Ovary (tissue), 3 donors: ENCODE data around the gene ADAMTSL5.

ENCODE experiments used
- POLR2A ChIP-seq: fragments of 450-650 bp; IDR thresholded peaks from one replicate; pipeline ENCODE4 v1.6.1; 2017; ENCODE audit warnings: antibody characterized with exemption, mild to moderate bottlenecking, moderate library complexity
- TF ChIP-seq, protein P1 (sequence below), 3 donors: fragments of 450-650 bp in 2 of 3; fragments of 200-600 bp in 1 of 3; IDR thresholded peaks; one replicate each; pipeline versions ENCODE4 v1.5.1 to v1.8.0; 2016 to 2022; ENCODE audit warnings: antibody characterized with exemption in 3 of 3, mild to moderate bottlenecking in 1 of 3
- donor health status: DM: no; HTN: no; CAD: no.

DNA sequence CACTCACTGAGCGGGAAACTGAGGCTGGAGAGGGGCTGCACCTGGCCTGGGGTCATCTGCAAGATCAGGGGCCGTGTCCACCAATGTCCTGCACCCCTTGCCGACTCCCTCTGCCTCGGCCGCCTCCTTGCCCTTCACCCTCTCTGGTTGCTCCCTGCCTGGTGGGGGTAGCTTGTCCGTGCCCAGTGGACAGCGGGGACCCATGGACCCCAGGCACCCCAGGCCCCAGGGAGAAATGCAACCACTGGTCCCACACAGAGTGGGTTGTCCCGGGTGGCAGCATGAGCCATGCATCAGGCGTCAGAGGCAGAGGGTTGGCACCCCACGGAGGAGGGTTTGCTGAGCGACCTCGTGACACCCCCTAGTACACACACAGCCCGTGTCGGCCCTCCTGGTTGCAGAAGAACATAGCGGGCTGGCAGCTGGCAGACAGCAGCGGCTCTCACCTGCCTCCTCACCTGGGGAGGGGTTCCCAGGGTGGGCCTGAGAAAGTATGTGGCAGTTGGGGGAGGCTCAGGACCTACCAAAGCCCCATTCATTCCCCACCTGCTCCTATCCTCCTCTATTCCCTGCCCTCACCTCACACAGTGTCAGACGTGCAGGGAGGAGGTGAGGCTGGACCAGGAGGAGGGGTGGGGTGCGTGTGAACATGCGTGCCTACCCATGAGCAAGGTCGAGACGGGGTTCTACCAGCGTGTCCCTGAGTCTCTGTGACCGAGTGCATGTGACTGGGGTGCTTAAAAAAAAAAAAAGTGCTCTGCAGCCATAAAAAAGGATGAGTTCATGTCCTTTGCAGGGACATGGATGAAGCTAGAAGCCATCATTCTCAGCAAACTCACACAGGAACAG lies 8.7 kb downstream of the ADAMTSL5 start:
- no peak for TF ChIP-seq POLR2A
- TF ChIP-seq, protein P1, sequence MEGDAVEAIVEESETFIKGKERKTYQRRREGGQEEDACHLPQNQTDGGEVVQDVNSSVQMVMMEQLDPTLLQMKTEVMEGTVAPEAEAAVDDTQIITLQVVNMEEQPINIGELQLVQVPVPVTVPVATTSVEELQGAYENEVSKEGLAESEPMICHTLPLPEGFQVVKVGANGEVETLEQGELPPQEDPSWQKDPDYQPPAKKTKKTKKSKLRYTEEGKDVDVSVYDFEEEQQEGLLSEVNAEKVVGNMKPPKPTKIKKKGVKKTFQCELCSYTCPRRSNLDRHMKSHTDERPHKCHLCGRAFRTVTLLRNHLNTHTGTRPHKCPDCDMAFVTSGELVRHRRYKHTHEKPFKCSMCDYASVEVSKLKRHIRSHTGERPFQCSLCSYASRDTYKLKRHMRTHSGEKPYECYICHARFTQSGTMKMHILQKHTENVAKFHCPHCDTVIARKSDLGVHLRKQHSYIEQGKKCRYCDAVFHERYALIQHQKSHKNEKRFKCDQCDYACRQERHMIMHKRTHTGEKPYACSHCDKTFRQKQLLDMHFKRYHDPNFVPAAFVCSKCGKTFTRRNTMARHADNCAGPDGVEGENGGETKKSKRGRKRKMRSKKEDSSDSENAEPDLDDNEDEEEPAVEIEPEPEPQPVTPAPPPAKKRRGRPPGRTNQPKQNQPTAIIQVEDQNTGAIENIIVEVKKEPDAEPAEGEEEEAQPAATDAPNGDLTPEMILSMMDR (IDR thresholded peaks at IDR 0.05): no peak
